ENCODE measurements around the gene NUP210L.

Gene NUP210L

GRCh38 chr1:153995640-153996039 lies 159.2 kb downstream of the NUP210L start:
- H3K4me3 ChIP-seq (ENCODE audit: low read depth, low read length), result no peak overlapping the region
- no peak for TF ChIP-seq CTCF (conservative IDR thresholded peaks at IDR 0.05; ENCODE audit: low read depth, low read length)
- DNase-seq (ENCODE audit: low read depth), result no peak

GRCh38 chr1:153995202-153995601 lies 159.7 kb downstream of the NUP210L start:
- TF ChIP-seq CTCF (conservative IDR thresholded peaks at IDR 0.05; ENCODE audit: low read depth, low read length), result no peak
- no peak for DNase-seq (ENCODE audit: low read depth)

GRCh38 chr1:153991806-153992205 lies 163.1 kb downstream of the NUP210L start:
- peak overlapping the region; percentile 78 for H3K4me3 ChIP-seq (ENCODE audit: low read depth, low read length)
- no peak for TF ChIP-seq CTCF (conservative IDR thresholded peaks at IDR 0.05; ENCODE audit: low read depth, low read length)
- DNase-seq (ENCODE audit: low read depth), result no peak

More at GRCh38 chr1:153995202-153995601, 159.7 kb downstream of the NUP210L start:
- no peak overlapping the region for H3K4me3 ChIP-seq (ENCODE audit: low read depth, low read length)

GRCh38 chr1:153991151-153991630 lies 163.7 kb downstream of the NUP210L start:
- peak overlapping the region; percentile 78 for H3K4me3 ChIP-seq (ENCODE audit: low read depth, low read length)
- DNase-seq (ENCODE audit: low read depth), result no peak
- no peak for TF ChIP-seq CTCF (conservative IDR thresholded peaks at IDR 0.05; ENCODE audit: low read depth, low read length)

- H3K4me3 ChIP-seq (ENCODE audit: low read depth, low read length), result peak within 1 kb of the TSS; percentile 78
- no peak for TF ChIP-seq CTCF (conservative IDR thresholded peaks at IDR 0.05; ENCODE audit: low read depth, low read length)
- DNase-seq (ENCODE audit: low read depth), result peak; percentile 99
Observed at GRCh38 chr1:153990468-153991150, 164.3 kb downstream of the NUP210L start, which contains the start of gene RPS27. RPS27 (plus strand) TSS chr1:153990762; CDS start chr1:153990797, 35 bp downstream.

GRCh38 chr1:153987621-153988020 lies 167.3 kb downstream of the NUP210L start:
- H3K4me3 ChIP-seq (ENCODE audit: low read depth, low read length), result no peak overlapping the region
- DNase-seq (ENCODE audit: low read depth), result no peak
- TF ChIP-seq CTCF (conservative IDR thresholded peaks at IDR 0.05; ENCODE audit: low read depth, low read length), result no peak

Measured in choroid plexus epithelial cell (primary cell).